Stimulated activated CD4-positive, alpha-beta T cell treated with anti-CD3 and anti-CD28 coated beads, Interleukin-4, amount 100 ng/mL, for 48 hours (primary cell): ENCODE measurements around the gene WDR18.

Experiments
- DNase-seq, 2 donors: peaks; one replicate each; pipeline ENCODE4 v3.0.0-alpha.2; 2020; ENCODE audit warnings: low read depth in 2 of 2

The WDR18 gene

DNA sequence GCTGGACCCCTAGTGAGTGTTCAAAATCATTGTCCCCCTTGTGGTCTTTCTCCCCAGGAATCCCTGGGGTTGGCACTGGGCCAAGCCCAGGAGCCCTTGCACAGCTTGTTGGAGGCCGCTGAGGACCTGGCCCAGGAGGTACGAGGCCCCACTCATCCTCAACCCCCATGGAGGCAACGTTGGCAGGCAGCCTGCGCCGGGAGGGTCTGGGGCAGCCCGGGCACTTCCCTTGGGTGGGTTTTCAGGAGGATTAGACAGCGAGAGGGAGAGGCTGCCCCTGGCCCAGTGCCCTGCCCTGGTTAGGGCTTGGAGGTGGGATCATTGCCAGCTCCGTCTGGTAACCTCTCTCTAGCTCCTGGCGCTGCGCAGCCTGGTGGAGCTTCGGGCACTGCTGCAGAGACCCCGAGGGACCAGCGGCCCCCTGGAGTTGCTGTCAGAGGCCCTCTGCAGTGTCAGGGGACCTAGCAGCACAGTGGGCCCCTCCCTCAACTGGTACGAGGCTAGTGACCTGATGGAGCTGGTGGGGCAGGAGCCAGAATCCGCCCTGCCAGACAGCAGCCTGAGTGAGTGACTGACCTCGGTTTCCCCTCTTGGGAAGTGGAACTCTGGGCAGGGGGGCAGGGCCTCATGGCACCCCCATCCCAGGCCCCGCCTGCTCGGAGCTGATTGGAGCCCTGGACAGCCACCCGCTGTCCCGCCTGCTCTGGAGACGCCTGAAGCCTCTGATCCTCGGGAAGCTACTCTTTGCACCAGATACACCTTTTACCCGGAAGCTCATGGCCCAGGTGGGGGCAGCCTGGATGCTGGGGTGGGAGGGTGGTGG, 58.8 kb downstream of the WDR18 start:
- no peak for DNase-seq
